Fibroblast of peridontal ligament (primary cell): ENCODE data around the gene REEP3.
A peak's percentile ranks its signal among the peaks of the same experiment; 100 is the strongest.
"Not testable (repeated sequence)": the region's sequence is repeated elsewhere in the genome, so short reads cannot be mapped to it uniquely, and the experiment has no call there.

Experiments
- DNase-seq: peaks from one replicate; pipeline ENCODE4 v3.0.0-alpha.2; 2010; ENCODE audit errors: extremely low read depth

REEP3 gene

DNA sequence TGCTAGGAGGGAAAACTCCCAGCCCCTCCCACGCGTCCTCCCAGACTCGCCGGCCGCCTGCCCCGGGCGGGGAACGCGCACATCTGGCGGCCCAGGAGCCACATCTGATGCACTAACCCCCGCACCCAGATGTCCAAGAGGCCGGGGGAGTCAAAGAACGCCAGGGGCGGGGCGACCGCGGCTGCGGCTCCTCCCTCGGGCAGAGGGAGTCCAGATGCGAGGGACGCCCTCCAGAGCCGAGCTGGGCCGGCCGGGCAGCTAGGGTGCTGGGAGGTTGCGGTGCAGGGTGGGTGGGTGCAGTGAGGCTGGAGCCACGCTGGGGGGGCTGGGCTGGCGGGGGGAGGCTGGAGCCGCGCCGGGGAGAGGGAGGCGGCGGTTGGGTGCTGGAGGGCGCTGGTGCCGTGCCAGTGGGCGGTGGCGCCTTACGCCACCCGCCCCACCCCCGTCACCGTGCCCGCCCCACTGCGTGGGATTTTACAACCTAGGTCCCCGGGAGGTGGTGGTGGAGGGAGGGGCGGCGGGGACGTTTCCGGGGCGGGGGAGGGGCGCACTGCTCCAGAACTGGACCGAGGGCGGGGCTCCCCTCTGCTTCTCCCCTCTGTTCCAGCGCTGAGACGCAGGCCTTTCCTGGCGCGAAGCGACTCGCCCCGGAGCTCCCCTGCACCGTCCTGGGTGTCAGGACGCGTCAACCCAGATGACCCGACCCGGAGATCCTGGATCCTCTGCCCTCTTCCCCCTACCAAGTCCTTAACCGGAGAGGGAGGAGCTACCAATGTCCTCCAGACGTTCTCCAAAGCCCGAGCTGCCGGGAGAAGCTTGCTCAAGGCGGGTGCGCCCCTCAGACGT is 109.1 kb downstream of the REEP3 start:
- DNase-seq, result peak; percentile 88

DNA sequence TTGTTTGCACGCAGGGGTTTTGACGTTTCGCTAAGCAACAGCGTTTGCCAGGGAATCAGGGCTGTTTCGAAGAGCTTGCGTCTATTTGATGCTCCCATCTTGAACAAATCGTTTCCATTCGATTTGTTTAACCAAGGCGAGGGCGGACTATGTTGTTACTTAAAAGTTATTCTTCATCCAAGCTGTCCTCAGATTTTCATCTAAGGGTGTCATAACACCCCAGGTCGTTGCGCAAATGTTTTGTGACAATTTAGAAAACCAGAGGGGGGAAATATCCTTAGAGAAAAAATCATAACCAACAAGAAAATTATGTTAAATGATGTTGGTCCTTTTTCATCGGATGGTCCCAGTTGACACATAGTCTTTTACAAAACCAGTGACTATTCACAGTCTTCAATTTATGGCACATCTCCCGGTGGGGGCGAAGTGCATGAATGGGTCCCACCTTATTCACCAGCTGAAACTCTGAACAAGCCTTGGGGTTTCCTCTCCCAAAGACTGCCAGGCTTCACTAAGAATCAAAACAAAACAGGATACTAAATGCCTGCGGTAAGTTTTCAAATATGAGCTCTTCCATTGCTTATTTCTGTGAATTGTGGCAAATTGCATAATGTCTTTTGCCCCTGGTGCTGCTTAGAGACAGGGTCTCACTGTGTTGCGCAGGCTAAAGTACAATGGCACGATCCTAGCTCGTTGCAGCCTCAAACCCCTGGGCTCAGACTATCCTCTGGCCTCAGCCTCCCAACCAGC is 109.9 kb downstream of the REEP3 start:
- DNase-seq, result peak; percentile 94

DNA sequence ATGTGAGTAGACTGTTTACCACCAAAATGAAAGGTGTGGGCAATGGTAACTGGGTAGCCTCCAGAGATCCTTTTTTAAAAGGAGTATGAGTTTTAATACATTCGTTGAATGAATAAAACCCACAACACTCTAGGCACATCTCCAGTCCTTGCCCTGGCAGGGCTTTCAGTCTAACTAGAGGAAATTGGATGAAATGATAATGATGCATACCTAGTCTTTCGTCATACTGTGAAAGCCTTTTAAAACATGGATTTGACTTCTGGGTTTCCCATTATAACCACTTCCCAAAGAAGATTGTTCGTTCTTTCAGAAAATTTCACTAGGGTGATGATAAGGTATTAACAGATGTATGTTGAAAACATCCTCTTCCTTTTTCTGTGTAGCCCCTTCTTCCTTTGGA is 110.8 kb downstream of the REEP3 start:
- peak; percentile 71 for DNase-seq

DNA sequence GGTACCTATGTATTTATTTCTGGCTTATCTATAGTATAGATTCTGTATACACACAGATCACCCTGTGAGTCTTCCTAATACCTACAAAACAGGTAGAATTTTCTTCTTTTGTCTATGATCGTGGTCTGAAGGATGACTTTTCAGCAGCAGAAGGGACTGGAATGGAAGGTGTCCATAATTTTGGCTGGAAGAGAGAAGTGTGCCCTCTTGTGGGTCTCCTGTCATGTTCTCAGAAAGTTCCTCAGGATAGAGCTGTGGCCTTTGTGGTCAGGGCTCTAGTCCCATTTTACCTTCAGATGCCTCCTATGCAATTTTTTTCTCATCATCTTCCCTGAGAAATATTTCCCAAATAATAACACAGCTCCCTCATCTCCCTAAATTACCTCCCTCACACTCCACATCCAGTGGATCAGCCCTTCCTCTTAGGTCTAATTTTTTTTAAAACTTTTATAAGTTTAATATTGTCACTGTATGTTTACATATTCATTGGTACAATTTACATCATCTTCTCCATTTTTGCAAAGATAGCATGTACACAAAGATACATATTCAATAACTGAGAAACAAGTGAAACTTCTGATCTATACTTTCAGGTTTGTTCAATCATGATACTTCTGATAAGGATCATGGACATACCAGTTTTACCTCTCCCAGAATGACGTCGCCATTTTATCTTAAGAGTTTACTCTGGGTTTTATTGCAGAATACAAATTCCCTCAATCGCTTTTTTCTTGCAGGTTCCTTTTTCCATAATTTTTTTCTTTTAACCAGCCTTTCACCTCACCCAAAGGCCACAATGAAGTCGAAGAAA is 112.7 kb downstream of the REEP3 start:
- peak; percentile 55 for DNase-seq

DNA sequence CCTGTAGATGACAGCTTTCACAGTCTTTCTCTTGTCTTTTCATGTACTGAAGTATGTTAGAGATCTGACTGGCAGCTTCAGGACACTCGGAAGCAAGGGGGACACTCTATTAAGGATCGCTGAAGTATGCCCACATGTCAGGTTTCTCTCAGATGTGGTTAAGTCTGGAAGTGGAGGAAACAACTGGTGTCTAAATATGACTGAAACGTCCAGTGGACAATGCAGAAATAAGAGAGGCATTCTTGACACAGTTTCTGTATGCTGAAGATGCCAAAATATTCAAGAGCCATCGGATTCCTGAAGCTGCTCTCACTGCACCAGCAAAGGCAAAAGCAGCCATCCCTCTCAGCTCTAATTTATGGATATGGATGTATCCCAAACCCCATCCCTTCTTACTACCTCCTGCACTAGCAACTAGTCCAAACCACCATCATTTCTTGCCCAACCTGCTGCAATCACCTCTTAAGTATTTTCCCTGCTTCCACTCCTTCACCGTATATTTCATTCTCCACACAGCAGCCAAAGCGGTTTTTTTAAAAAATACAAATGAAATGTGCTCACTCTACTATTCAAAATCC is 113.4 kb downstream of the REEP3 start:
- peak; percentile 35 for DNase-seq

DNA sequence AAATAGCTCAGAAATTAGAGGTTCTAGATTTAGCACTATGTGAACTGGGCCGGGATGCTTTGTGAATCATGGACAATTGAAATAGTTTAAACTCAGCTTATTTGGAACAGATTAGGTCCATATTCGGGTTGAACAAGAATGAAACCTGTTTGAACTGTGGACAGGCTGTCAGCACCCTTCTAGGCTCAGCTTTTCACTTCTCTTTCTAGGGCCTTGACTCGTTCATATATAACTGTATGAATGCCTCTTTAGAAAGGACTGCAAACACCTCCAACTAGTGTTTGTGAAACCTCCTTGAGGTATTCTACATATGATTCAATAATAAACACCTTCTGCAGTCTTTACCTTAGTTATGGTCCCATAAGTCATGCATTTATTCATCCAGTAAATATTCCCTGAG is 115.6 kb downstream of the REEP3 start:
- DNase-seq, result no peak

DNA sequence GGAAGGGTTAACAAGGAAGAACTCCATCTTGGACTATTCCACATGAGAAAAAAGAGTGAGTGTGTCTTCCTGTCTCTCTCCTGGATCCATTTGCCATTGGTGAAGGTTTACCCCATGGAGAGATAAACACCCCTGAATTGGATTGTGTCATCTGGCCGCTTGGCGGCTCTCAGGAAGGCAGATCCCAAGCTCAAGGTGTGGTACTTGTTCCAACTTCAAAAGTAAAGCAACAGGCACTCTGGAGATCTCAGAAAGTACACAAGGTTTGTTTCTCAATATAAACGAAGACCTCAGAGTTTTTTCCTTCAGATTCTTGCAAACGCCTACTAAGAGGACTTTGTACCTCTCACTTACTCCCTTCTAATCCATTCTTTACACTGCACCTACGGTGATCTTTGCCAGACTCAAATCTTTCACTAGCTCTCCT is 116.7 kb downstream of the REEP3 start:
- DNase-seq, result no peak

DNA sequence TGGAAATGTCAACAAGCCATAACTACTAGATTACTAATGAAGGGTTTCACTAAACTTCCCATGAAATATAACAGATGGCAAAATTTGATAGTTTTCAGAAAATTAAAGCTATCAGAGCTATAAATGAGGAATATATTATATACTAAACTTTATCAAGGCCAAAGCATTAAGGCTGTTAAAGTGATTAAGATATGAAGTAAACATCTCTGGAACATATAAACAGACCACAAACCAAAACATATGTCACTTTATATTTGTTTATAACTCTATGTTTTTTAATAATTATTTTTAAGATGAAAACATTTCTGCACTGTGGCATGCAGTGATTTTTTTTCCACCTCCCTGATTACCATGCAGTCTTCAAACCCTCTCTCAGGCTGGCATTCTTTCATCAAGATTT is 120.2 kb downstream of the REEP3 start:
- no peak for DNase-seq

DNA sequence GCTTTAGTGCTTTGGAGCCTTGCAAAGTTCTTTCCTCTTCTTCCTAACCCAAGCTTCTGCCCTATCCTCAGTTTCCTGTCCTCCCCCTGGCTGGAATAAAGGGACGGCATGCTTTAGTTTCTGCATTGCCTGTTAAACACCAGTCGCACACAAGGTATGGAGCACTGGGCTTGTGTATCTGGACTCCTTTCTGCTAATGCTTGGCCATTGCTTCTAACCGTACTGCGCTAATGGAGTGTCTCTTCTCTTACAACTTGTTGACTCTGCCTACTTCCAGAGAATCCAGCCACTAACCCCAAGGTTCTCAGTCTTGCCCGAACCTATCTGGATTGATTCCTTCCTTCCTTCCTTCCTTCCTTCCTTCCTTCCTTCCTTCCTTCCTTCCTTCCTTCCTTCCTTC is 120.6 kb downstream of the REEP3 start:
- DNase-seq, result no peak

DNA sequence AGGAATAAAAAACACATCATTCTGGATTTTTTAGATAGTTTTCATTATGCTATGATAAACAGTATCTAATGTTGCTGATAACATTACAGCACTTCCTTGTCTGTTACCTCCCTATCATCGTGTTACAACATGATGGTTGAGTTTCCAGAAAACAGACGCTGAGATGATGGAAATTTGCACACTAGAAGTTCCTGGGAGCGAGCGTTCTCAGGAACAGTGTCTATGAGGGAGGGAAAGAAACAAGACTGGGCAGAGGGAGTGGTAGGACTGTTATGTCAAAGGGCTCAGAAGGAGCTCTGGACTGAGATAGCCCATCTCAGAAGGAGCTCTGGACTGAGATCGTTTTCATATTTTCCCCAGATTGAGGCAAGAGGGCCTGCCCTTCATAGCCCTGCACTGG is 121.6 kb downstream of the REEP3 start:
- DNase-seq, result no peak

DNA sequence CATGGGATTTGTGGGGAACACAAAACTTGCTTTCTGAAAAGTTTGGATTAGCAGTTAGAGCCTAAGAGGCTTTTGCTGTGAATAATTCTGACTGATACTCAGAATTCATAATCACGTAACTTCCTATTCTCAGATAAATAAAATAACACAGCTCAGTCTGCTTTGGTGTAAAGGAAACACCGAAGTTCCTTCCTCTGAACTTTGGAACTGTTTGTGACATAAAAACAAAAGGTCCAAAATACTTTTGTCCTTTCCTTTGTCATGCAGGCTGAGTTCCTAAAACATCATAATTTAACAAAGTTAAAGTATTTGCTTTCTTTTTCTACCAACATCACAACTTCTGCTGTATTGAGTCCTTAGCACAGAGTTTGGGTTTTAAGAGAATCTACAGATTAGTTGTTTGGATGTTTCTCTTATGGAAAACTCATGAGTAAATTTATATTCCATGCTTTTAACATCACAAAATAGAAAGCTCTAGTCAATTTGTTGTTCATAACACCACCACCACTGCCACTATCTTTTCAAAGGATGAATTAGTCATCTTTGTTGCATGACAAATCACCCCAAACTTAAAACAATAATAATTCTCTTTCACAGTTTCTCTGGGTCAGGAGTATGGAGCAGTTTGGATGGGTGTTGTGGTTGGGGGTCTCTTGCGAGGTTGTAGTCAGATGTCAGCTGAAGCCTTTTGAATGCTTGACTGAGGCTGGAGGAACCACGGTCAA is 123.4 kb downstream of the REEP3 start:
- DNase-seq, result peak; percentile 8

DNA sequence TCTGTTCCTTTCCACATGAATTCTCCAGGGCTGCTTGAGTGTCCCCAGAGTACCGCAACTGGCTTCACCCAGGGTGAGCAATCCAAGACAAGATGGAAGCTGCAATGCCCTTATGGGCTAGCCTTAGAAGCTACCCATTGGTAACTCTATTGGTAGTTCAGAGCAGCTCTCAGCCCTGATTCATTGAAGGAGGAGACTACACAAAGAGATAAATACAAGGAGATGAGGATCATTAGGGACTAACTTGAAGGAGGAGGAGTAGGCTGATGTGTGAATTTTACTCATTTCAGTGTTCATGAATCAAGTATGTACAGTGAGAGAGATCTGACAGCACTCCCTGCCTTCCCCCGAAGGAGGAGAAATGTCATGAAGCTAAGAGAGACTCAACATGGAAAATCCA is 124.0 kb downstream of the REEP3 start:
- DNase-seq, result no peak

DNA sequence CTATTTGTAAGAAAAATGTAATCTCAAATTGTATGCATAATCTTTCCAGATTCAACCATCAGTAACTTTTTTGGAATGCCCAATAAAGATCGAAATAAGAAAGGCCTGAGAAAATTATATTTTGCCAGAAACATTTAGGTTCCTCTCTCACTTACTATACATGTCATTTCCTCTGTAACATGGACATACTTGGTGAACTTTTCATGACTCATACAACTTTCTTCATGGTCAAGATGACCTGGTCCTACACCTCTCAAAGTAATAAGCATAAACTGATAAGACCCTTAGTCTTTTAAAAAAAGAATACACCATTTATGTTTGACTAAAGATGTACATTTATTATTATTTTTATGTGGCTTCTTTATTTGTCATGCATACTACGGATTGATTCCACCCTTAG is 125.3 kb downstream of the REEP3 start:
- no peak for DNase-seq

DNA sequence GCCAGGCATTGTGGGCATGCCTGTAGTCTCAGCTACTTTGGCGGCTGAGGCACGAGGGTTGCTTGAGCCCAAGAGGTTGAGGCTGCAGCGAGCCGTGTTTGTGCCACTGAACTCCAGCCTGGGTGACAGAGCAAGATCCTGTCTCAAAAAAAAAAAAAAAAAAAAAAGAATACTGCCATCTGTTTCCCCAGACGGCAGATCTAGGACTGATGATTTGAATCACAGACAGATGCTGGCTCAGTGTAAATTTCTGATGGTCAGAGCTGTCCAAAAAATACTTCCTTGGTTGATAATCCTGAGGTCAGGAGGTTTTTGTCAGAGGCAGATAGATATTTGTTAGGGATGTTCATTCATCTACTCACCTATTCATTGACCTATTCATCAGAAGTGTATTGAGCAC is 130.7 kb downstream of the REEP3 start:
- DNase-seq, result no peak

DNA sequence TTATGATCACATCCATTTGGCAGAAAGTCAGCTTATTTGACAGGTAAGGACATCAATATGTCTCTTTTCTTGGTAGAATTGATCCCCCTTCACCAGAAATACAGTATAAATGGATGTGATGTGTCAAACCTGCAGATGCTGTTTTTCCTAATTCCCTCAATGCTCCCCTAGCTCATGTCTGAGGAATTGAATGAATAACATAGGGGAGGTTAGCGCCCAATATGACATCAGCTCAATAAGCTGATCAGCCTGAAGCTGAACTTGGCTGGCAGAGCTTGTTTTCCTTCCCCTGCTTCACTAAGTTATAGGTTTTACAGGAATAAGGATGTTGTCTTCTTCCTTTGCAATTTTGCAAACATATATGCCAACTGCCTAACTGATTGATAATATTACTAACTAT is 132.5 kb downstream of the REEP3 start:
- DNase-seq, result no peak

DNA sequence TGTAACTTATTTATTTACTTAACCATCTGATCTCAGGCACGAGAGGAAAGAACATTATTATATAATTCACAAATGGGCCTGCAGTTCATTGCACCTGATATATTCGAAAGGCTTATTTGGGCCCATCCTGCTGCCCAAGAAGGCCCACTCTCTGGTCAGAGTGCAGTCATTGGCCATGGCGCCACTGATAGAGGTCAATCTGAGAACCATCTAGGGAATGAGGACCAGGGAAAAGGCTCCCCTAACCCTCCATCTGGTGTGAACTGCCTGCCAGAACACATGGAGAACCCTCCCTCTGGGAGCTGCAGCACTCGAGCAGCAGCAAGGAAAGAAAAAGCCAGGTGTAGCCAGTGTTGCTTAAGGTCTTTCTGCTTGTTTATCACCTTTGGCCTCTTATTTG is 136.6 kb downstream of the REEP3 start:
- DNase-seq, result no peak

DNA sequence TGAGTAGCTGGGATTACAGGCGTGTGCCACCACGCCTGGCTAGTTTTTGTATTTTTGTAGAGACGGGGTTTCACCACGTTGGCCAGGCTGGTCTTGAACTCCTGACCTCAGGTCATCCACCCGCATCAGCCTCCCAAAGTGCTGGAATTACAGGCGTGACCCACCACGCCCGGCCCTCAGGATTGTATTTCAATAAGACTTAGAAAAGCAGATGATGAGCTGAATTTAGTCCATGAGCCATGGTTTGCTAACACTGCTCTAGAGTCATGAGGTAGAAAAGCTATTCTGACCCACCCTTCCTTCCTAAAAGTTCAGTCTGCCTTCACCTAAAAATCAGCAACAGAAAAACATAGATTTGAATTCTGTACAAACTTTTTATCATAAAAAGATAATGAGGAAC is 139.7 kb downstream of the REEP3 start:
- DNase-seq, result not testable (repeated sequence)

DNA sequence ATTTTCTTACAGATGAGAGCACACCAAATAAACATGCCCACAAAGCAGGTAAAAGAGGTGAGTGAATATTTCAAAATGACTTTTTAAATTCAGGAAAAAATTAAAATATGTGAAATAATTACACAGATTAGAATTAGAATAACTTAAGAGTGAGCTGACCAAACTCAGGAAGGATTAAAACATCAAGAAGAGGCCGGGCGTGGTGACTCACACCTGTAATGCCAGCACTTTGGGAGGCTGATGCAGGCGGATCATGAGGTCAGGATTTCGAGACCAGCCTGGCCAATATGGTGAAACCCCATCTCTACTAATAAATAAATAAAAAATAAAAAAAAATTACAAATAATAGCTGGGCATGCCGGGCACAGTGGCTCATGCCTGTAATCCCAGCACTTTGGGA is 140.1 kb downstream of the REEP3 start:
- DNase-seq, result no peak

DNA sequence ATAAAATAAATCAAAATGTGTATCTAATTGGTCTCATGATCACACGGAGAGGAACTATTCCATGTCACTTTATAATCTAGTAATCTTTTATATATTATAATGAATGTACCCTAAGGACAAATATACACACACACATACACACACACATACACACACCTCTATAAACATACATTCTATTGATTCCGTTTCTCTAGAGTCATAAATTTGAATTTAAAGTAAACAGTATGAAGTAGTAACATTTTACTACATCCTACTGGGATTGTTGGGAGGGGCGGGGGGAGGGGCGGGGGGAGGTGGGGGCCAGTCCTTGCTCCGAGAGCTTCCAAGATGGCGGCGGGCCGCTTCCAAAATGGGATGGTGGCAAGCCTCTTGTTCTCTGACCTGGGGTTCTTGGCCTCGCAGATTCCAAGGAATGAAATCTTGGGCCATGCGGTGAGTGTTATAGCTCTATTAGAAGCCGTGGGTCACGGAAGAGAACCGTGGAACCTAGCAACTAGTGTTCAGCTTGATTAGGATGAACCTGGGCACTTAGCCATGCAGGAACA is 143.2 kb downstream of the REEP3 start:
- DNase-seq, result no peak

DNA sequence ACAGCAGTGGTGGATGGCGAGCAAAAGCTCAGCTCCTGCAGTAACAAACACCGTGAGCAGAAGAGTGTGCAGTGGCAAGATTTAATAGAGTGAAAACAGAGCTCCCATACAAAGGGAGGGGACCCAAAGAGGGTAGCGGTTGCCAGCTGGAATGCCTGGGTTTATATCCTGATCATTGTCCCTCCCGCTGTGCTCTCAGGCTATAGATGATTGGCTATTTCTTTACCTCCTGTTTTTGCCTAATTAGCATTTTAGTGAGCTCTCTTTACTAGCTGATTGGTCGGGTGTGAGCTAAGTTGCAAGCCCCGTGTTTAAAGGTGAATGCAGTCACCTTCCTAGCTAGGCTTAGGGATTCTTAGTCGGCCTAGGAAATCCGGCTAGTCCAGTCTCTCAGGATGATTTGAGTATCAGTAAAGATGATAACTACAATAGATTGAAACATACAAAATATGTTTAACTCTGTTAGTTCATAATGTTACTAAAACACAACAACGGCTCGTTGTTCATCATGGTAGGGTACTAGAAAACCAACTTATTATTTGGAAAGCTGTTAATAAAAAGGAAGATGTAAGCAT is 143.9 kb downstream of the REEP3 start:
- not testable (repeated sequence) for DNase-seq

DNA sequence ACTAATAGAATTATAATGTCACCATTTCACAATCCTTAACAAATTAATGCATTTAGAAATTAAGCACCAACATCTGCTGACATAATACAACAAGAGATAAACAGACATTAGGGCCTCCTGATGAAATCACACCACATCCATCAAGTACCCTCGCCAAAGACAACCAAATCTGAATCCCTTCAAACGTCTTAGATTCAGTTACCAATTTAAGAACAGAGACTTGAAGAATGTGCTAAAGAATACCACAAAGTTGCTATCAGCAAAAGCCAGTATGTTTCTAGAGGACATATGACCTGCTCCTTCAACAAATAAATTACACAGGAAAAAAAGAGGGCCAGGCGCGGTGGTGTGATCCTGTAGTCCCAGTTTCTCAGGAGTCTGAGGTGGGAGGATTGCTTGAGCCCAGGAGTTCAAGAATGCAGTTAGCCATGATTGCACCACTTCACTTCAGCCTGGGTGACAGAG is 144.5 kb downstream of the REEP3 start:
- DNase-seq, result no peak
